Erythroblast (primary cell): ENCODE data around the gene AOC1.

Source experiments
- GATA1 ChIP-seq: IDR thresholded peaks from 2 replicates; pipeline ENCODE4 v1.6.1; 2011; ENCODE audit warnings: low read depth, mild to moderate bottlenecking, control low read depth, low read length, moderate library complexity
- POLR2A ChIP-seq: IDR thresholded peaks from 2 replicates; pipeline ENCODE4 v1.6.1; 2011; ENCODE audit warnings: mild to moderate bottlenecking, low read length

- no peak for TF ChIP-seq POLR2A
- TF ChIP-seq GATA1, result no peak
Observed at GRCh38 chr7:150902078-150903033, 50.0 kb downstream of the AOC1 start.
